ENCODE data around the gene KYNU.

DNA sequence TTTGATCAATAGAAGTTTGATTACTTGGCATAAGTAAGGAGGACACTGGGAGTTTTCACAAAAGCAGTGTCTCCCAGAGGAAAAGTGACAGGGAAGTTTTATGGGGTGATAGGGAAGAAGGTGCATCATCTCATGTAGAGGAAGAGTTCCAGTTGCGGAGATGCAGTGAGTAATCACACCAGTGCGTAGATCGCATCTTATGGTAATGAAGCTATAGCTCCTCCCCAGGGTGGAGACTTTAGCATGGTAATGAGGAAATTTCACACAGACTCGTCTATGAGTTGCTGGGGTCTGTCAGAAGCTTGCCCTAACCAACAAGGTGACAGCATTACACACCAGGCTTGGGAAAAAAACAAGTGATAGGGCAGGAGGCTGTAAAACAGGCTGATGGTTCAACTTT is 49.0 kb downstream of the KYNU start:
- TF ChIP-seq, protein P1, sequence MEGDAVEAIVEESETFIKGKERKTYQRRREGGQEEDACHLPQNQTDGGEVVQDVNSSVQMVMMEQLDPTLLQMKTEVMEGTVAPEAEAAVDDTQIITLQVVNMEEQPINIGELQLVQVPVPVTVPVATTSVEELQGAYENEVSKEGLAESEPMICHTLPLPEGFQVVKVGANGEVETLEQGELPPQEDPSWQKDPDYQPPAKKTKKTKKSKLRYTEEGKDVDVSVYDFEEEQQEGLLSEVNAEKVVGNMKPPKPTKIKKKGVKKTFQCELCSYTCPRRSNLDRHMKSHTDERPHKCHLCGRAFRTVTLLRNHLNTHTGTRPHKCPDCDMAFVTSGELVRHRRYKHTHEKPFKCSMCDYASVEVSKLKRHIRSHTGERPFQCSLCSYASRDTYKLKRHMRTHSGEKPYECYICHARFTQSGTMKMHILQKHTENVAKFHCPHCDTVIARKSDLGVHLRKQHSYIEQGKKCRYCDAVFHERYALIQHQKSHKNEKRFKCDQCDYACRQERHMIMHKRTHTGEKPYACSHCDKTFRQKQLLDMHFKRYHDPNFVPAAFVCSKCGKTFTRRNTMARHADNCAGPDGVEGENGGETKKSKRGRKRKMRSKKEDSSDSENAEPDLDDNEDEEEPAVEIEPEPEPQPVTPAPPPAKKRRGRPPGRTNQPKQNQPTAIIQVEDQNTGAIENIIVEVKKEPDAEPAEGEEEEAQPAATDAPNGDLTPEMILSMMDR (IDR thresholded peaks at IDR 0.05; ENCODE audit: poor library complexity): no peak
- TF ChIP-seq EZH2 (IDR thresholded peaks at IDR 0.05; ENCODE audit: borderline replicate concordance) (no peak), EZH2phosphoT487 (IDR thresholded peaks at IDR 0.05; ENCODE audit: low read depth, severe bottlenecking, unreplicated experiment) (no peak)

Data from hepatocyte (in vitro differentiated cells).